ENCODE results near the gene PRXL2B. TPM values are rescaled to one million over a fixed set of nuclear protein-coding genes. Genes with fewer than 3 reads are reported as not detected.
A peak's percentile ranks its signal among the peaks of the same experiment; 100 is the strongest.

PRXL2B gene
- total RNA-seq, 6 experiments from 2014 or later: 5.1 to 18.6 (median 11.1) TPM

GRCh38 chr1:2594001-2594640 lies 7.5 kb downstream of the PRXL2B start:
- 8% methylated on average over 5 of the region's 20 CpGs for WGBS (ENCODE audit: insufficient coverage, low coverage, low lambda C conversion rate, missing lambda C conversion rate)
- intact Hi-C loops (cut with DNase I): no loop called here
- Histone ChIP-seq H3K27ac (no peak overlapping the region), H3K9me3 (no peaks in the 10 kb centered on the region), H3K36me3 (no peaks in the 10 kb centered on the region), H3K4me1 (no peaks in the 10 kb centered on the region), H3K4me3 (no peak overlapping the region), H3K27me3 (no peaks in the 10 kb centered on the region)
- TF ChIP-seq CTCF (IDR thresholded peaks at IDR 0.05) (no peak), POLR2A (IDR thresholded peaks at IDR 0.05) (no peak)
- DNase-seq: peak; percentile 60 to 65 (median 61)
- ATAC-seq: peak in 3 of 4 donors; percentile 30 to 44 (median 36)

DNA sequence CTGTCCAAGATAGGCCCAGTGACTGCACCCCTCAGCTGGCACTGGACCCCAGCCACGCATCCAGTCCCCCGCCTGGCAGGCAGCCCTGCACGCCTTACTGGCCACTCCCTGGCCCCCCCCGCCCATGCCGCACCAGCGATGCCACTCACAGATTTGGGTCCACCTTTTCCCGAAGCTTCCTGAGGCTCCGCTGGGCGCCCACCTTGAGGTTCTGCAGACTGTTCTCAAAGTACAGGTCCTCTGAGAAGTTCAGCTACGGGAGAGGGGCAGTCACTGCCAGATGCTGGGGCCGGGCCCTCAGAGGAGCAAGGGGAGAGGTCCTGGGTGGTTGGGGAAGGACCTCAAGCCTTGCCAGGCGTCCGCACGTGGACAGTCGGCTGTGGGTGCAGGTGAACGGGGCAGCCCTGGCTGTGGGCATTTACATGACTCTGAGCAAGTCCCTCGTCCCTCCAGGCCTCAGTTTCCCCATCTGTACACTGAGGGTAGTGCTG lies 8.1 kb downstream of the PRXL2B start:
- H3K4me3 ChIP-seq: no peak overlapping the region

DNA sequence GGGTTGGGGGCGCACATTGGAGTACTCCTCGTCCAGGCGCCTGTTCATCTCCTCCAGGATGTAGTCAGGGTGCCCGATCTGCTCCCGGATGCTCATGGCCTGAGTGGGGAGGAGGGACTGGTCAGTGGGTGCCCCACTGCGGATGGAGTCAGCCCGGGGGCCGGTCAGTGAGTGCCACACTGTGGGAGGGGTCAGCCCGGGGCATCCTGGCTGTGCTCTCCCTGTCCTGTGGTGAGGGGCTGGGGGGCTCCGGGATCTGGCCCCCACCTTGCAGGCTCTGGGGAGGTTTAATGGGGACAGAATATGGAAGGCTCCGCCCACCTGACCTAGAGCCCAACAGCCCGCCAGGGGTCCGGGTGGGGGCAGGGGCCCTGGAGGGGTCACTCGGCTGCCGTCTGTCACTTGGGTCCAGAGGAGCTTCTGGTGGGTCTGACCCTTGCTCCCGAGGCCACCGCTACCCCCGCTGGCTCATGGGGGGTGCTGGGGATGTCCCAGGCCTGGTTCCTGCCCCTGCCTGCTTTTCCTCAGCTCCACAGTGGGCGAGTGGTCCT lies 8.8 kb downstream of the PRXL2B start:
- Histone ChIP-seq H3K4me1 (no peaks in the 10 kb centered on the region), H3K9me3 (no peaks in the 10 kb centered on the region), H3K36me3 (no peaks in the 10 kb centered on the region), H3K27me3 (no peaks in the 10 kb centered on the region), H3K4me3 (no peak overlapping the region), H3K27ac (no peak overlapping the region)
- ATAC-seq (no peak), DNase-seq (peak in 2 of 3 donors; percentile 43 to 44)
- WGBS (ENCODE audit: insufficient coverage, low coverage, low lambda C conversion rate, missing lambda C conversion rate): 49% methylated on average over 3 of the region's 19 CpGs
- TF ChIP-seq POLR2A (IDR thresholded peaks at IDR 0.05) (no peak), CTCF (IDR thresholded peaks at IDR 0.05) (no peak)
- intact Hi-C loops (cut with DNase I): no loop called here

More for the DNA sequence above, 8.1 kb downstream of the PRXL2B start:
- DNase-seq (peak in 2 of 3 donors; percentile 44 to 46), ATAC-seq (no peak)
- no peaks in the 10 kb centered on the region for H3K4me1 ChIP-seq
- WGBS (ENCODE audit: insufficient coverage, low coverage, low lambda C conversion rate, missing lambda C conversion rate): 46% methylated on average over 3 of the region's 17 CpGs
- intact Hi-C loops (cut with DNase I): no loop called here
- no peak overlapping the region for H3K27ac ChIP-seq
- no peaks in the 10 kb centered on the region for H3K36me3 ChIP-seq
- TF ChIP-seq CTCF (IDR thresholded peaks at IDR 0.05) (no peak), POLR2A (IDR thresholded peaks at IDR 0.05) (no peak)
- H3K27me3 ChIP-seq: no peaks in the 10 kb centered on the region
- no peaks in the 10 kb centered on the region for H3K9me3 ChIP-seq

- Histone ChIP-seq H3K4me3 (no peak overlapping the region), H3K27ac (no peak overlapping the region), H3K36me3 (no peaks in the 10 kb centered on the region), H3K27me3 (no peaks in the 10 kb centered on the region), H3K9me3 (no peaks in the 10 kb centered on the region), H3K4me1 (no peaks in the 10 kb centered on the region)
- intact Hi-C loops (cut with DNase I): no loop called here
- no peak for TF ChIP-seq POLR2A (IDR thresholded peaks at IDR 0.05)
- TF ChIP-seq CTCF (IDR thresholded peaks at IDR 0.05): no peak
- WGBS (ENCODE audit: insufficient coverage, low coverage, low lambda C conversion rate, missing lambda C conversion rate): 60% methylated on average over 4 of the region's 31 CpGs
- ATAC-seq (no peak), DNase-seq (peak in 2 of 3 donors; percentile 42 to 52)
Observed at GRCh38 chr1:2595812-2596529, 9.4 kb downstream of the PRXL2B start.

Data from right lobe of liver (tissue), 6 donors.